ENCODE data around the gene RAB33B.

DNA sequence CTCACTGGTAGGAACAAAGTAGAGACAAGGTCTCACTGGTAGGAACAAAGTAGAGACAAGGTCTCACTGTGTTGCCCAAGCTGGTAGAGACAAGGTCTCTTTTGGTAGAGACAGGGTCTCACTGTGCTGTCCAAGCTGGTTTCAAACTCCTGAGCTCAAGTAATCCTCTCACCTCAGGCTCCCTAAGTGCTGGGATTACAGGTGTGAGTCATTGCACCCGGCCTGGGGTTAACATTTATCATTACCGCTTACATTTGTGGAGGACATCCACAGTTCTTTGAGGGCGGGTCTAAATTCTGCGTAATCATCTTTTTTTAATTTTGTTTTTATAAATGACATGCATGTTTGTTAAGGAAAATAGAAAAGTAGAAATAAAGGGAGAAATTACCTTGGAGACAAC is 12.0 kb downstream of the RAB33B start:
- TF ChIP-seq SIN3A (IDR thresholded peaks at IDR 0.05; ENCODE audit: borderline replicate concordance, insufficient read depth, low read length): no peak
- no peak for TF ChIP-seq POLR2AphosphoS5 (IDR thresholded peaks at IDR 0.05; ENCODE audit: low read depth, low read length)
- TF ChIP-seq TAF1 (IDR thresholded peaks at IDR 0.05; ENCODE audit: borderline replicate concordance, insufficient read depth, low read length): no peak
- TF ChIP-seq, protein P1, sequence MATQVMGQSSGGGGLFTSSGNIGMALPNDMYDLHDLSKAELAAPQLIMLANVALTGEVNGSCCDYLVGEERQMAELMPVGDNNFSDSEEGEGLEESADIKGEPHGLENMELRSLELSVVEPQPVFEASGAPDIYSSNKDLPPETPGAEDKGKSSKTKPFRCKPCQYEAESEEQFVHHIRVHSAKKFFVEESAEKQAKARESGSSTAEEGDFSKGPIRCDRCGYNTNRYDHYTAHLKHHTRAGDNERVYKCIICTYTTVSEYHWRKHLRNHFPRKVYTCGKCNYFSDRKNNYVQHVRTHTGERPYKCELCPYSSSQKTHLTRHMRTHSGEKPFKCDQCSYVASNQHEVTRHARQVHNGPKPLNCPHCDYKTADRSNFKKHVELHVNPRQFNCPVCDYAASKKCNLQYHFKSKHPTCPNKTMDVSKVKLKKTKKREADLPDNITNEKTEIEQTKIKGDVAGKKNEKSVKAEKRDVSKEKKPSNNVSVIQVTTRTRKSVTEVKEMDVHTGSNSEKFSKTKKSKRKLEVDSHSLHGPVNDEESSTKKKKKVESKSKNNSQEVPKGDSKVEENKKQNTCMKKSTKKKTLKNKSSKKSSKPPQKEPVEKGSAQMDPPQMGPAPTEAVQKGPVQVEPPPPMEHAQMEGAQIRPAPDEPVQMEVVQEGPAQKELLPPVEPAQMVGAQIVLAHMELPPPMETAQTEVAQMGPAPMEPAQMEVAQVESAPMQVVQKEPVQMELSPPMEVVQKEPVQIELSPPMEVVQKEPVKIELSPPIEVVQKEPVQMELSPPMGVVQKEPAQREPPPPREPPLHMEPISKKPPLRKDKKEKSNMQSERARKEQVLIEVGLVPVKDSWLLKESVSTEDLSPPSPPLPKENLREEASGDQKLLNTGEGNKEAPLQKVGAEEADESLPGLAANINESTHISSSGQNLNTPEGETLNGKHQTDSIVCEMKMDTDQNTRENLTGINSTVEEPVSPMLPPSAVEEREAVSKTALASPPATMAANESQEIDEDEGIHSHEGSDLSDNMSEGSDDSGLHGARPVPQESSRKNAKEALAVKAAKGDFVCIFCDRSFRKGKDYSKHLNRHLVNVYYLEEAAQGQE (IDR thresholded peaks at IDR 0.05; ENCODE audit: insufficient read depth in 1 of 2, low read depth in 2 of 2, low read length in 2 of 2): no peak
- no peak for TF ChIP-seq FOXP2 (optimal IDR thresholded peaks at IDR 0.05; ENCODE audit: borderline replicate concordance, extremely low read depth, extremely low read length, insufficient read depth)

All from PFSK-1 (cell line).